Right hindlimb (tissue), 1 donor: ENCODE results near the gene B3GNT3.
"Not testable (repeated sequence)": the region's sequence is repeated elsewhere in the genome, so short reads cannot be mapped to it uniquely, and the experiment has no call there.

Experiments
- DNase-seq: peaks from one replicate; pipeline ENCODE4 v3.0.0-alpha.2; 2018

The B3GNT3 gene

DNA sequence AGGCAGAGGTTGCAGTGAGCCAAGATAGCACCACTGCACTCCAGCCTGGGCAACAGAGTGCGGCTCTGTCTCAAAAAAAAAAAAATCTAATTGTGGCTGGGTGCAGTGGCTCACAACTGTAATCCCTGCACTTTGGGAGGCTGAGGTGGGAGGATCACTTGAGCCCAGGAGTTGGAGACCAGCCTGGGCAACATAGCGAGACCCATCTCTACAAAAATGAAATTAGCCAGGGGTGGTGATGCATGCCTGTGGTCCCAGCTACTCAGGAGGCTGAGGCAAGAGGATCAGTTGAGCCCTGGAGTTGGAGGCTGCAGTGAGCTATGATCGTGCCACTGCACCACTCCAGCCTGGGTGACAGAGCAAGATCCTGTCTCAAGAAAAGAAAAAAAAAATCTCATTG is 3.7 kb downstream of the B3GNT3 start:
- DNase-seq, result not testable (repeated sequence)

DNA sequence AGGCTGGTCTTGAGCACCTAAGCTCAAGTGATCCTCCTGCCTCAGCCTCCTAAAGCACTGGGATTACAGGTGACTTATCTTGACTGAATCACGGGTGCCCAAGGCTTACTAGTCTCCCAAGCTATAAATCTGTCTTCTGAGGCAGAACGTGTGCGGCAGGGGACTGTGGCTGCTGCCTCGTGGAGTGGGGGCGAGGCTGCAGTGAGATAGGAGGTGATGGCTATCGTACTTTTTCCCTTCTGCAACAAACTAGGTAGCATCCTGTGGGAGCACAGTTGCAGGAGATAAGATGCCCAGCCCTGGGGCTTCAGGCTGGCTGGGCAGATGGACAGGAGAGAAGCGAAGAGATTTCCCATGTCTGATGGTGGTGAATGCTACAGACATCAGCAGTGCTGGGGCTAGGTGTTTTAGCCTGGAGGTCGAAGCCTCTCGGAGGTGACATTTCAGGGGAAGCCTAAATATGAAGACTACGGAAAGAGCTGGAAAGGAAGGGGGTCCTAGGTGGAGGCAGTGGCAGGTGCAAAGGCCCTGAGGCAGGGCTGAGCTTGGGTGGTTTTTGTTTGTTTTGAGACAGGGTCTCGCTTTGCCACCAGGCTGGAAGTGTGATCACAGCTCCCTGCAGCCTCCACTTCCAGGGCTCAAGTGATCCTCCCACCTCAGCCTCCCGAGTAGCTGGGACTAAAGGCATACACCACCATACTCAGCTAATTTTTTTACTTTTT is 7.4 kb downstream of the B3GNT3 start:
- no peak for DNase-seq

DNA sequence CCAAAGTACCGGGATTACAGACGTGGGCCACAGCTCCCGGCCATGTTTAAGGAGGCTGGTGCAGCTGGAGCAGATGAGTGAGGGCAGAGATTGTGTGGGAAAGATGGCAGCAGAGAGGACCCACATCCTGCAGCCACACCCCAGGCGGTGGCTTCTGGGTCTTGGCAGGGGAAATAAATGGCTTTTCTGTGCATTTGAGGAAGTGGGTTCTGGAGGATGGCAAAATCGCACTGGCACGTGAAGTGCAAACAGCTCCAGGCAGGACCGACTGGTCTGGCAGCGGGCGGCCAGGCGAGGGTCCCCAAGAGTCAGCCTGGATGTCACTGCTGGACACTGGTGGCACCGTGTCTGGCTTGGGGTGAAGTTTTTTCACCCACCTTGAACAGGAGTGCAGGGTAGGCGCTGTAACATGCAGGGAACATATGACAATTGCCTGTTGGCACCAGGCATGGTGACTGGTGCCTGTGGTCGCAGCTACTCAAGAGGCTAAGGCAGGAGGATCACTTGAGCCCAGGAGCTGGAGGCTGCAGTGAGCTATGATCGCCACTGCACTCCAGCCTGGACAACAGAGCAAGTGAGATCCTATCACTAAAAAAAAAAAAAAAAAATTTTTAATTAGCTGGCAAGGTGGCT is 8.4 kb downstream of the B3GNT3 start:
- DNase-seq, result no peak

DNA sequence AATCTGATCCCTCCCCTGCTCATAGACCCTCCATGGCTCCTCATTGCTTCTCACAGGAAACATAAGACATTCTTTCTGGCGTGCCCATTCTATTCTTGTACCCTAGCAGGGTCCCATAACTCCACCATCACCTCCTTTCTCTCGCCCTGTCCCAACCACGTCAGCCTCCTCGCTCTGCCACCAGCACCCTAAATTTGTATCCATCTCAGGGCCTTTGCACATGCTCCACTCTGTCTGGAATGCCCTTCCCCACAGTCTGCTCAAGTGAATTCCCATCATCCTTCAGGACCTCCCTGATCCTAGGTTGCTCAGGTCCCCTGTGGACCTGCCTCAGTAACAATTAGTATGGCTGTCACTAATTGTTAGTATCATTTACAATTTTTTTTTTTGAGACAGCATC is 10.5 kb downstream of the B3GNT3 start:
- DNase-seq, result no peak

DNA sequence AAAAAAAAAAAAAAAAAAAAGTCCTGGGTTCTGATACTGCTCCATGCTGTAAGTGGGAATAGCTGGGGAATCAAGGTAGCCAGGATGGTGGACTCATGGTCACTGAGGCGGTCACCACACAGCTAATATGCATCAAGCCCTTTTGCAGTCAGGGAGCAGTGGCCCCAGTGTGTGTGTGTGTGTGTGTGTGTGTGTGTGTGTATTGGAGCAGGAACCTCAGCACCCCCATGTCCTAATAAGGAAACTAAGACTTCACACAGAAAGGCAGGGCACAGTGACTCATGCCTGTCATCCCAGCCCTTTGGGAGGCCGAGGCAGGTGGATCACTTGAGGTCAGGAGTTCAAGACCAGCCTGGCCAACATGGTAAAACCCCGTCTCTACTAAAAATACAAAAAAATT is 12.0 kb downstream of the B3GNT3 start:
- DNase-seq, result no peak

DNA sequence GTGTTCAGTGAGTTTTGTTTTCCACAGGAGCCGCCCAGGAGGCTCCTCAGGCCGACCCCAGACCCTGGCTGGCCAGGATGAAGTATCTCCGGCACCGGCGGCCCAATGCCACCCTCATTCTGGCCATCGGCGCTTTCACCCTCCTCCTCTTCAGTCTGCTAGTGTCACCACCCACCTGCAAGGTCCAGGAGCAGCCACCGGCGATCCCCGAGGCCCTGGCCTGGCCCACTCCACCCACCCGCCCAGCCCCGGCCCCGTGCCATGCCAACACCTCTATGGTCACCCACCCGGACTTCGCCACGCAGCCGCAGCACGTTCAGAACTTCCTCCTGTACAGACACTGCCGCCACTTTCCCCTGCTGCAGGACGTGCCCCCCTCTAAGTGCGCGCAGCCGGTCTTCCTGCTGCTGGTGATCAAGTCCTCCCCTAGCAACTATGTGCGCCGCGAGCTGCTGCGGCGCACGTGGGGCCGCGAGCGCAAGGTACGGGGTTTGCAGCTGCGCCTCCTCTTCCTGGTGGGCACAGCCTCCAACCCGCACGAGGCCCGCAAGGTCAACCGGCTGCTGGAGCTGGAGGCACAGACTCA is 12.9 kb downstream of the B3GNT3 start:
- DNase-seq, result no peak

DNA sequence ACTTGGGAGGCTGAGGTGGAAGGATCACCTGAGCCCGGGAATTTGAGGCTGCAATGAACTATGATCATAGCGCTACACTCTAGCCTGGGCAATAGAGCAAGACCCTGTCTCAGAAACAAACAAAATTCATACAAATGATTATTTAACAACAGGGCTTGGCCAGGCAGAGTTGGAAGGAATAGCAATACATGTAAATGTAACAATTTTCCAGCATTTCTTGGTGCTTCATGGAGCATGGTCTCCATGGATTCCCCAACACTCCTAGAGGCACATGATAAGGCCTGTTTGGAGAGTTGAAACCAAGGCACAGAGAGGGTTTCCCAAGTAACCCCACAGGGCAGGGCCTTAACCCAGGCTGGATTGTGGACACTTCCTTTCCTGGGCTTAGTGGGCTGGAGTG is 16.2 kb downstream of the B3GNT3 start:
- no peak for DNase-seq

DNA sequence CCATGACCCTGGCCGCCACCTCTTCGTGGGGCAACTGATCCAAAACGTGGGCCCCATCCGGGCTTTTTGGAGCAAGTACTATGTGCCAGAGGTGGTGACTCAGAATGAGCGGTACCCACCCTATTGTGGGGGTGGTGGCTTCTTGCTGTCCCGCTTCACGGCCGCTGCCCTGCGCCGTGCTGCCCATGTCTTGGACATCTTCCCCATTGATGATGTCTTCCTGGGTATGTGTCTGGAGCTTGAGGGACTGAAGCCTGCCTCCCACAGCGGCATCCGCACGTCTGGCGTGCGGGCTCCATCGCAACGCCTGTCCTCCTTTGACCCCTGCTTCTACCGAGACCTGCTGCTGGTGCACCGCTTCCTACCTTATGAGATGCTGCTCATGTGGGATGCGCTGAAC is 16.7 kb downstream of the B3GNT3 start:
- no peak for DNase-seq

DNA sequence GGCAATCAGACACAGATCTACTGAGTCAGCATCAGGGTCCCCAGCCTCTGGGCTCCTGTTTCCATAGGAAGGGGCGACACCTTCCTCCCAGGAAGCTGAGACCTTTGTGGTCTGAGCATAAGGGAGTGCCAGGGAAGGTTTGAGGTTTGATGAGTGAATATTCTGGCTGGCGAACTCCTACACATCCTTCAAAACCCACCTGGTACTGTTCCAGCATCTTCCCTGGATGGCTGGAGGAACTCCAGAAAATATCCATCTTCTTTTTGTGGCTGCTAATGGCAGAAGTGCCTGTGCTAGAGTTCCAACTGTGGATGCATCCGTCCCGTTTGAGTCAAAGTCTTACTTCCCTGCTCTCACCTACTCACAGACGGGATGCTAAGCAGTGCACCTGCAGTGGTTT is 17.2 kb downstream of the B3GNT3 start:
- DNase-seq, result no peak

DNA sequence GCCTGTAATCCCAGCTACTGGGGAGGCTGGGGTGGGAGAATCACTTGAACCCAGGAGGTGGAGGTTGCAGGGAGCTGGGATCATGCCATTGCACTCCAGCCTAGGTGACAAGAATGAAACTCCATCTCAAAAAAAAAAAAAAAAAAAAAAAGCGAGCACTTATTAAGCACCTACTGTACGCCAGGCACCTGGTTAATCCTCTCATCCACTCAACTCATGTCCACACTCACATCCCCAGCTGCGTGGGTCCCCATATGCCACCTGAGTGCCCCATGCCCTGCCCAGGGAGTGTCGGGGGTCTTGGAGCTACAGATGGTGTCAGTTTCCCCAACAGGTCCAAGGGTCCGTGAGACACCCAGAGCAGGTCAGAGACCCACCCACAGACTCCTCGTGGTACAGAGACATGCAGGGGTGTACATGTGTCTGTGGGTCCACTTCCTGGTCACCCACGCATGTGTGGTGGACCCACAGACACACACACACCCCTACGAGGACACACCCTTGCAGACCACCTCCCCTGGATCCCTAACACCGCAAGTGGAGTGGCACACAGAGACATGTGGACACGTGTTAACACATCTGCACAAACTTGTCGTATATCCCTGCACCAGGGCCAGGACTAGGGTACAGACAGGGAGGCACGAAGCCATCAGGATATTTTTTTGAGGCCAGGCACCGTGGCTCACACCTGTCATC is 22.9 kb downstream of the B3GNT3 start:
- DNase-seq, result no peak

DNA sequence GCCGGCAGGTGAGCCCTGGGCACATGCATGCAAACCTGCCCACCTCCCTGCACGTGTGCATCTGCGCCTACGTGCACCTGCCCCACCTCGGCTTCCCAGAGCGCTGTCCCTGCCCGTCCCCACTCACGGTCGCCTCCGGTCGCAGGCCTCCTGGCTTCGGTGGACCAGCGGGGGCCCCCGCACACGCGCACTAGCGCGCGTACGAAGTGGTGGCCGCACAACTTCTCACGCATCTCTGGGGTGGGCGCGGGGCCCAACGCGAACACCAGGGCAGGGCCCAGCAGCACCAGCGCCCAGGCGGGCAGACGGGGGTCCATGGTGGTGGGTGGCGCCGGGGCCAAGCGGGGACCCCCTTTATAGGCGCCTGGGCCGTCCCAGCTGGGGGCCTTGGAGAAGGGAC is 26.3 kb downstream of the B3GNT3 start, which contains the start of gene INSL3:
TSS of gene INSL3 (minus strand) at position 330 of the 400 bp plus-strand sequence. CDS start at position 317, 13 bp downstream.
- DNase-seq, result no peak

DNA sequence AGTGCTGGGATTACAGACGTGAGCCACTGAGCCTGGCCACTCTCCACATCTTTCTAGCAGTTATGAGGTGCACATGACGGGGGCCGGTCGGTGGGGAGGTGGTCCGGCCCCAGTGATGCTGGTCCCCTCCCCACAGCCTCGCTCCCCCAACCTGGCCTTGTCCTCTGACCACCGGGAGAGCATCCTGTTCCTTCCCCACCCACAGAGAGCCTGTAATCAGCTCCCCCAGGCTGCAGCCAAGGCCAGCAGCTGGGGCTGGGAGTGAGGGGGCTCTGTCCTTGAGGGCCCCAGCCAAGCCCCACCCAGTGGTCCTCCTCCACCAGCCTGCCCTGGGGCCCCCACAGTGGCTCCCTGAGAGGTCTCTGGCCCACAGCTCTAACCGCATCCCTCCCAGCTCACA is 29.4 kb downstream of the B3GNT3 start:
- DNase-seq, result no peak

DNA sequence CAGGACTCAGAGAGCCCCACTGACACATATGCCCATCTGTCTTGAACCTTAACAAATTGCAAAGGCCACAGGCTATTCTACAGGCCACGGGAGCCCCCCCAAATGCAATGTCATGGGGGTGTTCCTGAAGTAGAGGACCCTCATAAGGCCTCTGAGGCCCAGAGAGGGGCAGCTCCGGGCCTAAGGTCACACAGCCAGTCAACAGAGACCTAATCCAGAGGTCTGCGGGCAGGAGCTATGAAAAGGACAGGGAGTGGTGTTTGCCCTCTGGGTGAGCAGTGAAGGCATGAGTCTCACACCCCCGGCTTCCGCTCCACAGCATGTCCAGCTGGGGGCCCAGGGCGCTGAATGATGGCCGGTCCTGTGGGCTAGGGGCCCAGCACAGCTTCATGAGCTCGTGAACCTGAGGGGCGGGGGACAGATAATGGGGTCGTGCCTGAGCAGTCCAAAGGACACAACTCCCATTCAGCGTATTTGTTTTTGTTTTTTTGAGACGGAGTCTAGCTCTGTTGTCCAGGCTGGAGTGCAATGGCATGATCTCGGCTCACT is 31.6 kb downstream of the B3GNT3 start:
- DNase-seq, result no peak

DNA sequence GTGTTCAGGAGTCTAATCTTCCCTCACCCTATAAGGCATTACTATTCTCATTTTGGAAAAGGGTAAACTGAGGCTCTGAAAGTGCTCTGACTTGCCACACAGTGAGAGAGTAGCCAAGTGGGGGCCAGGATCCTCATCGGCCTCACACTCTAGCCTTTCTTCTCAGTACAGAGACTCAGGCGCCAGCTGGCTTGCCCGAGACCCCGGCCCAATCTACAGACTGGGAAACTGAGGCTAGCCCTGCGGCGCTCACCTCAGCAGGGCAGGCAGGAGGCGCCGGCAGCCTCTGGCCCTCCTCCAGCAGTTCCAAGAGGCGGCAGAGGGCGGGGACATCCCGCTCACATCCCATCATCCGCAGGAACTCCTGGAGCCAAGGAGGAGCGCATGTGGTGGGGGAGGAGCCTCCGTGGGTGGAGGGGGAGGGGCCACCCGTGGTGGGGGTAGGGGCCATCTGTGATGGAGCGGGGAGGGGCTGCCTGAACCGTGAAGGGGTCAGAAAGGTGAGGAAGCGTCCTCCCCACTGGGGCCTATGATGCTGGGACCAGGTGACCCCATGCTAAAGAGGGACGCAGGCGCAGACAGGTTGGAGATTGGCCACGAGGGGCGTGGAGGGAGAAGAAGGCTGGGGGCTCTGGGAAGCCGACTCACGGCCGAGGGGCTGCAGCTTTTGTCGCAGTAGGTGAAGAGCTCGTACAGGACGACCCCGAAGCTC is 35.1 kb downstream of the B3GNT3 start:
- peak; percentile 60 for DNase-seq

DNA sequence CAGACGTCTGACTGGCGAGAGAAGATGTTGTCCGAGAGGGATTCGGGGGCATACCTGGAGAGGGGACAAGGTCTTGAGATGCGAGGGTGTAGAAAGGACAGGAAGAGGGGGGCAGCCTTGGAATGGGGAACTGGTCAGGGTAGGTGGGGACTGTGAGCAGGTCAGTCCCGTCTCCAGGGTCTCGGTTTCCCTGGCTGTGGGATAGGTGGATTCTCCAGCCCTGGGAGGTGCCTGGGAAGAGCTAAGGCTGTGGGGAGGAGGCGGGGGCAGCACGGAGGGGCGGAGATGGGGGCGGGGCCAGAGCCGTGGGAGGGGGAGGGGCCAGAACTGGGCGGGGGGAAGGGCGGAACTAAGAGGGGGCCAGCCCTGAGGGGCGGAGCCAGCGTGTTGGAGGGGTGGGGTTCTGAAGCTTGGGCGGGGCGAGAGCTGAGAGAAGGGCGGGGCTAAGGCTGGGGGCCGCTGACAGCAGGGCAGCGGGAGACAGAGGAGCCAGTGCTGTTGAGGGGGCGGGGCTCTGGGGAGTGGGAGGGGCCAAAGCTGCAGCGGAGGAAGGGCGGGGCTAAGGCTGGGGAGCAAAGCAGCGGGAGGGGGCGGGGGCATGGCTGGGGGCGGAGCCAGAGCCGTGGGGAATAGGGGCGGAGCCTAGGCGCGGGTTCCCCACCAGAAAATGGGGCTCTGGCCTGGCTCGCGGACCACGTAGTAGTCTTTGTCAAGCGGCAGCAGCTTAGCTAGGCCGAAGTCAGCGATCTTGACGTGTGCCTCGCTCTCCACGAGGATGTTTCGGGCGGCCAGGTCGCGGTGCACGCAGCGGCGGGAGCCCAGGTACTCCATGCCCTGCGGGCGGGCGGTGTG is 35.9 kb downstream of the B3GNT3 start:
- DNase-seq, result peak; percentile 84

DNA sequence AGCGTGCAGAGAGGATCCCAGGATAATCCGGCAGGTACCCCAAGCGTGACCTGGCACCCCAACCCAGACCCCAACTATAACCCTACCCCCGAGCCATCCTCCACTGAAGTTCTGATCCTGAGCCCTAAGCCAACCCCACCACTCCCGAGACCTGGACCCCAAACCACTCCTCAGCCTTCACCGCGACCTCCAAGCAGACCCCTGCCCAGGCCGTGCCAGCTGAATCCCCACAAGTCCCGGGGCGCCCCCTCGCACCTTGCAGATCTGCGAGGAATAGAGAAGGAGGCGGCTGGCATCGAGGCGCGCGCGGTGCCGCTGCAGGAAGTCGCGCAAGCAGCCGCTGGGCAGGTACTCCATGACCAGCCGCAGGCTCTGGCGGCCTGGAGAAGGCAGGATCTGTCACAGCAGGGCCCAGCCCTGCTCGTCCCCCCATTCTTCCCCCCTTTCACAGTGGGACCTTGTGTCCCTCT is 36.5 kb downstream of the B3GNT3 start:
- no peak for DNase-seq

DNA sequence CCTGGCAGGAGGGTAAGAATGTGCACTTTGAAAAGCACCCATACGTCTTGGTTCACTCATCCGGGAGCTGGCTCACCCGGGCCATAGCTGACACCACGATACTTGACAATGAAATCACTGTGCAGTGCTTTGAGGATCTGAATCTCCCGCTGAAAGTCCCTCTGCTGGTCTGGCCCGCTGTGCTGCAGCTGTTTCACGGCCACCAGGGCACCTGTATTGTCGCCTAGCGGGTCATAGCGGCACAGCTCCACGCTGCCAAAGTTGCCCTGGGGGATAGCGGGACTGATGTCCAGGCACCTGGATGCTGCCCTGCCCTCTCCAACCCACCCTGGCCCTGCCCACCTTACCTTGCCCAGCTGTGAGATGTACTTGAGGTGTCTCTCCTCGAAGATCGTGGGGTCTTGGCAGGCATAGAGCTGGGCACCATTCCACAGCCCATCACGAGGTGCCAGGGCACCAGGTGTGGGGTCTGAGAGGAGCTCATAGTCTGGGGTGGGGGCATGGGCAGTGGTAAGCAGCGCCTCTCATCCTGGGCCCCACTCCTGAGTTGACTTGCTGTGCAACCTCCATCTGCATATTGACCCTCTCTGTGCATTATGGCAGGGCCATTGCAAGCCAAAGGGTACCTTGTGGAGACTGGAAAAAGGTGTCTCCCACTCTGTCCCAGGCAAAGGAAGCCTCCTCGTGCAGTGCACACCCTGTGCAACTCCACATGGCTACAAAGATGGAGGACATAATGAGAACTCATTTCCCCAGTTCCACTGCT is 37.7 kb downstream of the B3GNT3 start:
- DNase-seq, result no peak

DNA sequence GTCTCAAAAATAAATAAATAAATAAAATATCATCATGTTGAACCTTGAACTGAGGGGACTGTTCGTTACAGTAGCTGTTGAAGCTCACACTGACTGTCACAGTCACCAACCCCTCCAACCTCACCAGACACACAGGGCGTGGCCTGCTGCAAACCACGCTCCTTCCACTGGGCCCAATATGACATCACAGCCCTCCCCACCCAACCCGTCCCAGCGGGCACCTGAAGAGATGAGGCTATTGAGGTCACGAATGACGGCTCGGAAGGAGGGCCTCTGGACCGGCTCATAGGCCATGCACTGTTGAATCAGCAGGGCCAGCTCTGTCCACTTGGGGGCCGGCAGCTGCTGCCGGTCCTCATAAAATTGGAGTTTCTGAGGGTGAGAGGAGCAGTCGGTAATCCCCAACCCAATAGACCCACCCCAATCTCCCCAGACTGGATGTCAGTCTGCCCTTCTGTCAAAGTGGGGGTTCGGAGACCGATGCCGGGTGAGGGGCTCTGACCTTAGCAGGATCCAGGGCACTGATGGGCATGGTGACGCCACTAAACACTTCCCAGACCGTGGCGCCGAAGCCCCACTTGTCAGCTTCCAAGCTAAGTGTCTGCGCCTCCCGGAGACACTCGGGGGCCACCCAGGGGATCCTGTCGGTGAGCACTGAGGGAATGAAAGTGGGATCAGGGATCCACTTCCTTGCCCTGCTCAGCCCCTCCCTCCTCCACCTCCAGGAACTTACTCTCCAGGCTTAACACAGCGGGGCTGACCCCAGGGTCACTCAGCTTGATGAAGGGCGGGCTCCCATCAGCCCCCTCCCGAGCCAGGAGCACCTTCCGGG is 39.6 kb downstream of the B3GNT3 start:
- DNase-seq, result no peak

DNA sequence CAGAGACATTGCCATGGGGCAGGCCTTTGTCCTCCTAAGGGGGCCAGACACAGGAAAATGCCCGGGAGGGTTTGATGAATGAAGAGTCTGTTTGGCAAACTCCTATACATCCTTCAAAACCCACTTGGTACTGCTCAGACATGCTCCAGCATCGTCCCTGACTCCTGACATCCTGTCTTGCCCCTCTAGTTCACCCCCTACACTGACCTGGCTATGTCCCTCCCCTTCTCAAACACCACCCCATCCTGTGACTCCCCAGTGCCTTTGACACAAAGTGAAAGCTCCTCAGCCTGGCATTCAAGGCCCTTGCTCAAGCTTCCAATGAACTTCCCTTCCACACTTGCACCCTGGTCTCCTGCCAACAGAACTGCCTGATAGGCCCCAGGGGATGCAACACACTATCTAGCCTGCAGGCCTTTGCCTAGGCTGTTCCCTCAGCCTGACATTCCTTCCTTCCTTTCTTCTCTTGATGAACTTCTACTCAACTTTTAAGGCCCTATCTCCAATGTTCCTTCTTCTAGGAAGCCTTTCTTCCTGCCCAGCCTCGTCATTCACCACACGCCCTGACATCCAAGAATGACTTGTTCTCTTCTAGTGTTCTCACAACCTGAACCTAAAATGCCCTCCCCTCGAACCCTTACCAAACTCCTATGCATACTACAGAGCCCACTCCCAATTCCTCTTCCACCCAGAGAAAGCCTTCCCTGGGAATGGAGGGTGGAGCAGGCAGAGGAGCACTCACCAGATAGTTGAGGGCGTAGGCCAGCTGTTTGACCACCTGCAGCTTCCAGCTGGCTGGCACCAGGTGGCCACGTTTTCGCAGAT is 40.5 kb downstream of the B3GNT3 start:
- DNase-seq, result no peak
